Suprapubic skin (tissue), 4 donors: ENCODE data around the gene NFKBIE. TPM values are rescaled to one million over a fixed set of nuclear protein-coding genes. Genes with fewer than 3 reads are reported as not detected.

Source experiments
- DNase-seq, 2 donors: peaks; one replicate each; pipeline ENCODE4 v3.0.0-alpha.2; 2019; ENCODE audit warnings: low spot score in 2 of 2
- H3K27ac ChIP-seq: fragments of 200-600 bp; sonication (generic); one replicate; pipeline ENCODE4 v1.5.1; 2019
- H3K27me3 ChIP-seq: fragments of 200-600 bp; sonication (generic); one replicate; pipeline ENCODE4 v1.5.1; 2019
- H3K36me3 ChIP-seq: fragments of 200-600 bp; sonication (generic); one replicate; pipeline ENCODE4 v1.5.1; 2019
- H3K4me1 ChIP-seq: fragments of 200-600 bp; sonication (generic); one replicate; pipeline ENCODE4 v1.5.1; 2019
- H3K4me3 ChIP-seq: fragments of 200-600 bp; sonication (generic); one replicate; pipeline ENCODE4 v1.5.1; 2019; ENCODE audit warnings: mild to moderate bottlenecking
- H3K9me3 ChIP-seq: fragments of 200-600 bp; sonication (generic); one replicate; pipeline ENCODE4 v1.5.1; 2019
- EP300 ChIP-seq: sonication (generic); formaldehyde crosslinking; IDR thresholded peaks from one replicate; pipeline ENCODE4 v1.6.1; 2017; ENCODE audit warnings: antibody characterized with exemption
- POLR2A ChIP-seq, 2 donors: fragments of 450-650 bp; IDR thresholded peaks; one replicate each; pipeline ENCODE4 v1.6.1; 2017; ENCODE audit warnings: antibody characterized with exemption in 2 of 2, mild to moderate bottlenecking in 2 of 2, moderate library complexity in 2 of 2
- POLR2AphosphoS5 ChIP-seq, 3 donors: sonication (generic); formaldehyde crosslinking; IDR thresholded peaks; one replicate each; pipeline ENCODE4 v1.6.1; 2017; ENCODE audit warnings: antibody characterized with exemption in 3 of 3
- WGBS: methylation state at CpG from one replicate; pipeline ENCODE4 v1.1.5; 2018; 5-methylcytosine and 5-hydroxymethylcytosine counted together
- total RNA-seq, 4 donors: library from RNA; depleted of rRNA; stranded (reverse); fragments of >200 nt; gene quantifications; one replicate each; pipeline ENCODE4 v1.1.0, GENCODE V29; 2016
- TF ChIP-seq, protein P1 (sequence below), 2 donors: fragments of 200-600 bp in 1 of 2; fragments of 450-650 bp in 1 of 2; sonication (generic) in 1 of 2; IDR thresholded peaks; one replicate each; pipeline ENCODE4 v1.5.1; 2016 to 2019; ENCODE audit warnings: antibody characterized with exemption in 2 of 2, mild to moderate bottlenecking in 1 of 2, moderate library complexity in 1 of 2

NFKBIE gene
- total RNA-seq, 4 donors from 2014 or later = 12.9 to 25.0 (median 16.1) TPM

DNA sequence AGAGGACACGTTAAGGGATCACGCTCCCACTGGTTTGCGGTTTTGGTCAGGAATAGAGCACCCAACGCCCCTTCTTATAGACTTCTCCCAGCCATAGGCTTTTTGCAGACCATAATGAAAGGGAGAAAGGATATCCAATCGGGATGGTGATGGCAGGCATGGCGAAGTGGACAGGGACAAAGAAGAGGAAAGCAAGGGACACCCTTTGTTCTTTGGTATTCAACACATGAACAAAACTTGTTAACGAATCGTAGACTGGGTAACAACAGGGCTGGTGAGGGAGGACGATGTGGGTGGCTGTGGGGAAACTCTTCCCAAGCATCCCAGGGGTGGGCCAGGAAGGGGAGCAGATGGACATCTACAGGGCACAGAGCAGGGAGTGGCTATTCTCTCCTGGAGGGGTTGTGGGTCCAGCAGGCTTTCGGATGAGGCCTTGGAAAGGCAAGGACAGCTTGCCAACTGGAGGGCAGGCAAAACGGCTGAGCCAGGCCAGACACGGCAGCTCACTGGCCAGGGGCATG lies 19.9 kb downstream of the NFKBIE start:
- DNase-seq = no peak
- no peaks in the 10 kb centered on the region for H3K27me3 ChIP-seq
- 80% methylated on average over 10 of the region's 12 CpGs for WGBS
- no peaks in the 10 kb centered on the region for H3K9me3 ChIP-seq
- H3K4me1 ChIP-seq = peaks cover 36% of the 10 kb centered on the region
- peaks cover 17% of the 10 kb centered on the region for H3K36me3 ChIP-seq
- no peak for TF ChIP-seq EP300
- TF ChIP-seq, protein P1, sequence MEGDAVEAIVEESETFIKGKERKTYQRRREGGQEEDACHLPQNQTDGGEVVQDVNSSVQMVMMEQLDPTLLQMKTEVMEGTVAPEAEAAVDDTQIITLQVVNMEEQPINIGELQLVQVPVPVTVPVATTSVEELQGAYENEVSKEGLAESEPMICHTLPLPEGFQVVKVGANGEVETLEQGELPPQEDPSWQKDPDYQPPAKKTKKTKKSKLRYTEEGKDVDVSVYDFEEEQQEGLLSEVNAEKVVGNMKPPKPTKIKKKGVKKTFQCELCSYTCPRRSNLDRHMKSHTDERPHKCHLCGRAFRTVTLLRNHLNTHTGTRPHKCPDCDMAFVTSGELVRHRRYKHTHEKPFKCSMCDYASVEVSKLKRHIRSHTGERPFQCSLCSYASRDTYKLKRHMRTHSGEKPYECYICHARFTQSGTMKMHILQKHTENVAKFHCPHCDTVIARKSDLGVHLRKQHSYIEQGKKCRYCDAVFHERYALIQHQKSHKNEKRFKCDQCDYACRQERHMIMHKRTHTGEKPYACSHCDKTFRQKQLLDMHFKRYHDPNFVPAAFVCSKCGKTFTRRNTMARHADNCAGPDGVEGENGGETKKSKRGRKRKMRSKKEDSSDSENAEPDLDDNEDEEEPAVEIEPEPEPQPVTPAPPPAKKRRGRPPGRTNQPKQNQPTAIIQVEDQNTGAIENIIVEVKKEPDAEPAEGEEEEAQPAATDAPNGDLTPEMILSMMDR (IDR thresholded peaks at IDR 0.05) = no peak
- no peak for TF ChIP-seq POLR2A (IDR thresholded peaks at IDR 0.05)
- TF ChIP-seq POLR2AphosphoS5 (IDR thresholded peaks at IDR 0.05) = no peak
- H3K27ac ChIP-seq = peak overlapping the region; percentile 94
- H3K4me3 ChIP-seq = peak overlapping the region; percentile 92

- Histone ChIP-seq H3K9me3 (no peaks in the 10 kb centered on the region), H3K4me3 (no peak overlapping the region), H3K4me1 (peaks cover 15% of the 10 kb centered on the region), H3K36me3 (no peaks in the 10 kb centered on the region), H3K27me3 (no peaks in the 10 kb centered on the region), H3K27ac (no peak overlapping the region)
- WGBS = 92% methylated on average over 7 of the region's 7 CpGs
- no peak for DNase-seq
- TF ChIP-seq POLR2A (IDR thresholded peaks at IDR 0.05) (no peak), POLR2AphosphoS5 (IDR thresholded peaks at IDR 0.05) (no peak), EP300 (no peak)
- TF ChIP-seq, protein P1 (IDR thresholded peaks at IDR 0.05) = no peak
Observed at GRCh38 chr6:44243345-44243744, 22.0 kb downstream of the NFKBIE start.

DNA sequence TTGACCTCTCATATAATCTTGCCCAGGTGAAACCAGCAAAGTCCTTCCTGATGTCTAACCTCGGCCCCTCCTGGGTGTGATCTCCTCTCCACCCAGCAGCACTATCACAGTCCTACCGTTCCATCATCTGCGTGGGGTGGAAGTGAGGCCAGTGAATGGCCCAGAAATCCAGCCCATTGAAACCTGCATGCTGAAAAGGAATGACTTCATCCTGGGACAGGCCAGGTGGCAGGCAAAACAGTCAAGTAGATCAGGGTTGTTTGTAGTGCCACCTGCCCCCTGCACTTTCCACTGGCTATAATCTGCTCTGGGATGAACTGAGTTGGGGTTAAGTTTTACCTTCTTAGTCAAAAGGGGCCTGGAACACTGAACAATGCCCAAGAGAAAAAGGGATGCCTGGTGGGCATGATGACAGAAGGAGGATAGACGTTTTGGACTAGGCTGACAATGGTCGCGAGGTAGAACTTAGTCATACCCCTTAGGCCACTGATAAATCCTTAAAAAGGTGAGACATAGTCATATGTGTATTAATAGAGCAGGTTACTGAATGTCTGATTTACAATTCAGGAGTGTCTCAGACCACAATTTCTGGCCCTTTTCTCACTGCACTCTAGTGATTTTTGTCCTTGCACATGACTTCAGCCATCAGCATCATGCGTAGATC lies 26.5 kb downstream of the NFKBIE start:
- no peak for TF ChIP-seq POLR2A (IDR thresholded peaks at IDR 0.05)
- TF ChIP-seq, protein P1 (IDR thresholded peaks at IDR 0.05) = no peak
- no peak for TF ChIP-seq POLR2AphosphoS5 (IDR thresholded peaks at IDR 0.05)
- TF ChIP-seq EP300 = no peak
- DNase-seq = no peak
- H3K36me3 ChIP-seq = no peaks in the 10 kb centered on the region
- no peak overlapping the region for H3K27ac ChIP-seq
- no peak overlapping the region for H3K4me3 ChIP-seq
- H3K9me3 ChIP-seq = no peaks in the 10 kb centered on the region
- peaks cover 44% of the 10 kb centered on the region for H3K4me1 ChIP-seq
- WGBS = 77% methylated on average over 6 of the region's 7 CpGs
- no peaks in the 10 kb centered on the region for H3K27me3 ChIP-seq

DNA sequence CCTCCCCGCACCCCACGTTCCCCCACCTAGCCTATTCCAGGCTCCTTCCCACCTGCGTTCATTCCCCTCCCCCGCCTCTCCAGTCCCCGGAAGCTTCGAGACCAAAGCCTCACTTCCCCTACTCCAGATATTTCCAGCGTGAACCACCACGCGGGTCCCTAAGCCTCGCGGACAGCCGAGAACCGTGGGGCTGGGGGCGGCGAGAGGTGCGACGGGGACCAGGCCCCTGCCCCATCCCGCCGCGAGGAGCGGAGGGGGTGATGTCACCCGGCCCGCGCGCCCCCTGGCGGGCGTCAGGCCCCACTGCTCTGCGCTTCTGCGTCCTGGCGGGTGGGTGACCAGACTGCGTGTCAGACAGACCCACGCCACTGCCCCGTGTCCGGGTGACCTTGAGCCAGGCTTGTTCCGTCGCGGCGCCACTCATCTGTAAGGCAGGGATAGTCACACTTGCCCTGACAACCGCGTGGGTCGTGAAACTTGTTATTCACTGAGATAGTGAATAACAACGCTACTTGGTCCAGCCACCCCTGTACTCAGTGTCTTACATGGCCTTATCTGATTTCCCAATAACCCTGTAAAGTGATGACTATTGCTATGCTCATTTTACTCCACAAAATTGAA lies 27.4 kb downstream of the NFKBIE start:
- Histone ChIP-seq H3K36me3 (peaks cover 2% of the 10 kb centered on the region), H3K4me3 (peak overlapping the region; percentile 60), H3K4me1 (peaks cover 50% of the 10 kb centered on the region), H3K27me3 (no peaks in the 10 kb centered on the region), H3K27ac (peak overlapping the region; percentile 91), H3K9me3 (no peaks in the 10 kb centered on the region)
- TF ChIP-seq POLR2AphosphoS5 (IDR thresholded peaks at IDR 0.05) = peak; percentile 17 to 84 (median 24)
- TF ChIP-seq, protein P1 (IDR thresholded peaks at IDR 0.05) = peak; percentile 97
- peak; percentile 12 for TF ChIP-seq EP300
- peak in 1 of 2 donors; percentile 57 for TF ChIP-seq POLR2A (IDR thresholded peaks at IDR 0.05)
- peak in 1 of 2 donors; percentile 89 for DNase-seq
- WGBS = 1% methylated on average over 32 of the region's 42 CpGs
